ENCODE results near the gene ZFP28. TPM values are rescaled to one million over a fixed set of nuclear protein-coding genes. Genes with fewer than 3 reads are reported as not detected.

The ZFP28 gene
- total RNA-seq: 4.6 and 5.4 TPM in 2 replicates

GRCh38 chr19:56538761-56539263 lies at the start of gene ZFP28:
ZFP28 (plus strand) TSS chr19:56538948; CDS start chr19:56539019, 71 bp downstream.
- no peak for DNase-seq (ENCODE audit: low read depth in 2 of 2)

GRCh38 chr19:56491399-56491798 lies 47.3 kb upstream of the ZFP28 start:
- no peak for DNase-seq (ENCODE audit: low read depth in 2 of 2)

DNA sequence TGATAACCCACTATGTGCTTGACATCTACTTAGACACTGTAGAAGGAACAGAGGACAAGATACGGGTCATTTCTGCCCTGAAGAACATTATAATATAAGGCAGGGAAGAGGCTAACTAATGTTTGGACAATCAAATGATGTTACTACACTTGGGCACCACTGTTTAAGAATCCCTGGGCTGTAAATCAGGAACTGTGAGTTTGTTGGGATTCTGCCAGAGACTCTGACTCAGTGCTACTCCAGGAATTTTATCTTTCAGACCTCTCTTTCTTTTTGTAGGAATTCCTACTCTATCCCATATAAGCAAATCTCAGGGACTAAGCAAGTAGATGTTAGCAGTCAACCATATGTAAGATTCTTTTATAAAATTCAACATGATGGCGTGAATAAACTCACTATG lies 34.2 kb upstream of the ZFP28 start:
- no peak for DNase-seq (ENCODE audit: low read depth in 2 of 2)

- DNase-seq (ENCODE audit: low read depth in 2 of 2): peak; percentile 96 to 99
Observed at GRCh38 chr19:56507446-56508289, 31.1 kb upstream of the ZFP28 start, which contains the start of gene ZNF471. ZNF471 (plus strand) TSS chr19:56507855; CDS start chr19:56511572, 3,717 bp downstream.

DNA sequence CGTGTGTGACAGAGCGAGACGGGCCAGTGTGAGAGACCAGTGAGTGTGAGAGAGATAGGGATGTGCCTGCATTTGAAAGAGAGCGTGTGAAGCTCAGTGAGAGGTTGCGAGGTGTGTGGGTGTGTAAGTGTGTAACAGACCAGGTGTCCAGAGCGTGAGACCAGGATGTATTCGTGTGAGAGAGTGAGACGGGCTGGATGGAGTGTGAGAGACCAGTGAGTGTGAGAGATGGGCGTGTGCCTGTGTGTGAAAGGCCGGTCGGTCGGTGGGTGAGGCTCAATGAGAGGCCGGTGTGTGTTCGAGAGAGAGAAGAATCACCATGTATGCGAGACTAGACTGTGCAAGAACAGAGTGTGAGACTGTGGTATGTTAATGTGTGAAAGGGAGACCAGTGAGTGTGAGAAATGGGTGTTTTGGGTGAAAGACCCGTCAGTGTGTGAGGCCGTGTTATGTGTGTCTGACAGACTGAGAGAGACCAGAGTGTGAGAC lies 30.4 kb upstream of the ZFP28 start:
- DNase-seq (ENCODE audit: low read depth in 2 of 2): no peak

DNA sequence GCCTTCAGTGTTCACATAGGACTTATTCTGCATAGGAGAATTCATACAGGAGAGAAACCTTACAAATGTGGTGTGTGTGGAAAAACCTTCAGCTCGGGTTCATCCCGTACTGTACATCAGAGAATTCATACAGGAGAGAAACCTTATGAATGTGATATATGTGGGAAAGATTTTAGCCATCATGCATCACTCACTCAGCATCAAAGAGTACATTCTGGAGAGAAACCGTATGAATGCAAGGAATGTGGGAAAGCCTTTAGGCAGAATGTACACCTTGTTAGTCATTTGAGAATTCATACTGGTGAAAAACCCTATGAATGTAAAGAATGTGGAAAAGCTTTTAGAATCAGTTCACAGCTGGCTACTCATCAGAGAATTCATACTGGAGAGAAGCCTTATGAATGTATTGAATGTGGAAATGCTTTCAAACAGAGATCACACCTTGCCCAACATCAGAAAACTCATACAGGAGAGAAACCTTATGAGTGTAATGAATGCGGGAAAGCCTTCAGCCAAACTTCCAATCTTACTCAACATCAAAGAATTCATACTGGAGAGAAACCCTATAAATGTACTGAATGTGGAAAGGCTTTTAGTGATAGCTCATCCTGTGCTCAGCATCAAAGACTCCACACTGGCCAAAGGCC lies 13.4 kb upstream of the ZFP28 start:
- DNase-seq (ENCODE audit: low read depth in 2 of 2): no peak

DNA sequence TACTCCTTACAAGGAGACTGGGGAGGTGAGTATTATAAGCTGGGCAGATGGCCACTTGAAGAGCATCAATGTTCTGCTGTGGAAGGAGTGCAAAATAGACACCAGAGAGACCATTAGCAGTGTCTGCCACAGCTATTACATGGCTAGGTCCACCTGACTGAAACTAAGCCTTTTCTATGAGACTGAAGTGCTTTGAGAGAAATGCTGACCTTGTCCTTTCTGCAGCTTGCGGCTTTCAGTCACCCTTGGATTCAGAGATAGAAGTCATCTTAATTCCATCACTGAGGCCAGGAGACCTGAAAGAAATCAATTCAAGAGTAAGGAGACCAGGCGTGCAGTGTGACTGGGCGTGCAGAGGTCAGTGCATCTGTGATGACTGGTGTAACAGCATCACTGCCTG lies 1.3 kb upstream of the ZFP28 start:
- no peak for DNase-seq (ENCODE audit: low read depth in 2 of 2)

- peak; percentile 74 to 92 for DNase-seq (ENCODE audit: low read depth in 2 of 2)
Observed at GRCh38 chr19:56538254-56538760, 441 bp upstream of the ZFP28 start.

DNA sequence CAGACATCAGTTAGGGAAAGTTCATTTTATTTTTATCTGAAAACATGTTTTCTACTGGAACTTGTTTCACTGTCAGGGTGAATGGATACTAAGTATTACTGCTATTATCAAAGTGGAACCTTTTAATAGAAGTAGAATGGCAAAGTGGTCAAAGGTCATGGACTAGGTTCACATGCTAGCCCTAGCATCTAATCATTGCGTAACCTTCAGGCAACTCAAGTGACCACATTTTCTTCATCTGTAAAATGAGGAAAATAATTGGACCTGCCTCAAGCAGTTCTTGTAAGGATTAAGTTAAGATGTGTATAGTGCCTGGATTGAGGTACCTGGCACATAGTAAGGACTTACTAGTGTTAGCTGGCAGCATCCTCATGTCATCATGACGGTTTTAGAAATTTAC lies 5.0 kb downstream of the ZFP28 start:
- DNase-seq (ENCODE audit: low read depth in 2 of 2): no peak

DNA sequence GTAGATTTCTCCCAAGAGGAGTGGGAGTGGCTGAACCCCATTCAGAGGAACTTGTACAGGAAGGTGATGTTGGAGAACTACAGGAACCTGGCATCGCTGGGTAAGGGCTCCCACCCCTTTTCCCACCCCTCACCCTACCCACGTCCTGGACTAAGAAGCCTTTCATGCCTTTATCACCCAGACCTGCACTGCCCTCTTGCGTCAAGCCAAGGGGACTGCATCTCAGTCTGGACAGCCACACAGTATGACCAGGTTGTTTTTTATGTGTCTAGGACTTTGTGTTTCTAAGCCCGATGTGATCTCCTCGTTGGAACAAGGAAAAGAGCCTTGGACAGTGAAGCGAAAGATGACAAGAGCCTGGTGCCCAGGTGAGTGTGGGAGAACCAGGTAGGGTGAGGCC lies 8.8 kb downstream of the ZFP28 start:
- no peak for DNase-seq (ENCODE audit: low read depth in 2 of 2)

DNA sequence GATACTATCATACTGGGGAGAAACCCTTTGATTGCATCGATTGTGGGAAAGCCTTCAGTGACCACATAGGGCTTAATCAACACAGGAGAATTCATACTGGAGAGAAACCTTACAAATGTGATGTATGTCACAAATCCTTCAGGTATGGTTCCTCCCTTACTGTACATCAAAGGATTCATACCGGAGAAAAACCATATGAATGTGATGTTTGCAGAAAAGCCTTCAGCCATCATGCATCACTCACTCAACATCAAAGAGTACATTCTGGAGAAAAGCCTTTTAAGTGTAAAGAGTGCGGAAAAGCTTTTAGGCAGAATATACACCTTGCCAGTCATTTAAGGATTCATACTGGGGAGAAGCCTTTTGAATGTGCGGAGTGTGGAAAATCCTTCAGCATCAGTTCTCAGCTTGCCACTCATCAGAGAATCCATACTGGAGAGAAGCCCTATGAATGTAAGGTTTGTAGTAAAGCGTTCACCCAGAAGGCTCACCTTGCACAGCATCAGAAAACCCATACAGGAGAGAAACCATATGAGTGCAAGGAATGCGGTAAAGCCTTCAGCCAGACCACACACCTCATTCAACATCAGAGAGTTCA lies 15.6 kb downstream of the ZFP28 start:
- DNase-seq (ENCODE audit: low read depth in 2 of 2): no peak

GRCh38 chr19:56562766-56563165 lies 24.0 kb downstream of the ZFP28 start:
- DNase-seq (ENCODE audit: low read depth in 2 of 2): no peak

DNA sequence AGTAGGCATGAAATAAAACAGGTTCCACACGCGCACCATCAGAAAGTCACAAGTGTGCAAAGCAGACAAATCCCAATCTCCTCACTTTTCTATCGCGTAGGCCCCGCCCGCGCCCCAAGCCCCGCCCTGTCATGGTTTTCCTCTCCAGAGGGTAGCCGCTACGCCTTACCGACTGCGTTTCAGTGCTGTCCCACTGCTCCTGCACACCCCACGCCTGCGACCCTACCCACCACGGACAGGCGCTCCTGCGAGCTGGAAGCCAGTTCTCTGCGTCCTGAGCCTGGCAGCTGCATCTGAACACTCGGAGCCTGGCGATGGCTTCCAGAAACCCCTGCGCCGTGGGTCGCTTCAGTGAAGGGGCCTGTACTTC lies 28.1 kb downstream of the ZFP28 start:
- peak in 1 of 2 donors; percentile 49 for DNase-seq (ENCODE audit: low read depth in 2 of 2)

- DNase-seq (ENCODE audit: low read depth in 2 of 2): peak; percentile 82 to 93
Observed at GRCh38 chr19:56567274-56568120, 28.7 kb downstream of the ZFP28 start, which contains the start of gene ZNF470. ZNF470 (plus strand) TSS chr19:56567468; CDS start chr19:56570312, 2,844 bp downstream.

- no peak for DNase-seq (ENCODE audit: low read depth in 2 of 2)
Observed at GRCh38 chr19:56572589-56572988, 33.8 kb downstream of the ZFP28 start.

DNA sequence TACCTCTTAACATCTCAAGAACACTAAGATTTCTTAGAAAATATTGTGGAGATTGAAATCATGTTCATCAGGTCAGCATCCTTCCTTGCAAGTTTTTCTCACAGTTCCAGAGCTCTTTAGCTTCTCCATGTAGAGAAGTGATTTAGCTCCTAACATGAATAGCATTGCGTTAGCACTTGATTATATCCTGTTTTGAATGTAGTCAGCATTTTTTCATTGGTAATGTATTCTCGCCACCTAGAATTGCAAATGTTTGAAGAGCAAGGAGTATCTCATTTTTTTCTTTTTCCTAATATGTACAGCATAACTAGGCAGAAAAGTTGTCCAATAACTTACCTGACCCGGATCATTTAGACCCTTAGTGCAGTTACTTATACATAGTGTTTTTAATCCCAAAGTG lies 35.2 kb downstream of the ZFP28 start:
- DNase-seq (ENCODE audit: low read depth in 2 of 2): no peak

- no peak for DNase-seq (ENCODE audit: low read depth in 2 of 2)
Observed at GRCh38 chr19:56577719-56578602, 39.2 kb downstream of the ZFP28 start.

- DNase-seq (ENCODE audit: low read depth in 2 of 2): no peak
Observed at GRCh38 chr19:56594446-56594782, 55.7 kb downstream of the ZFP28 start.

DNA sequence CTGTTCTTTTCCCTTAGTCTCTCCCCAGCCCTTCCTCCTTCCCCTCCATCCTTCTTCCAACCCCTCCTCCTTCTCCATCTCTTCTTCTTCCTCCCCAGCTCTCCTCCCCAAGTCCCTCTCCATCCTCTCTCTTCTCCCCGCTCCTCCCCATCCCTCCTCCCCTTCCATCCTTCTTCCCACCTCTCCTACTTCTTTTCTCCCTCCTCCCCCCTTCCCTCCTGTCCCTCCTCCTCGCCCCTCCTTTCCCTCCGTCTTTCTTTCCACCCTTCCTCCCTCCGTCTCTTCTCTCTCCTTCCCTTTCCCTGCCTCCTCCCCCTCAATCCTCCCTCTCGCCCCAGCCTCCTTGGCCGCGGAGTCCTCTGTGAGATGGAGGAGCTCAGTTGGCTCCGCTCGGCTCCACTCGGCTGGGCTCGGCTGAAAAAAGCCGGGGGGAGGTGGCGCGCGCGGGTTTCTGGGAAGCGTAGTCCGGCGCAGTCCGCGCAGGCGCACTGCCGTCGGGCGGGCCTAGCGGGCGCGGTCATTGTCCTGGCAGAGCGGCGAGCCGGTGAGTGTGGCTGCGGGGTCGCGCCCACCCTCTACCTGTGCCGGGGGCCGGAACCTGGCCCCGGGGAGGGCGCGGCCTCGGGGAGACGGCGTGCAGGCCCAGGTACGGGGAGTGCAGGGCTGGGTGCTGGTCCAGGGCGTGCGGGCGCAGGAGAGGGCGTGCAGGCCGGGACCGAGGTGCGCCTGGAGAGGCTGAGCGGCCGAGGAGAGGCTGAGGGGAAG lies 56.2 kb downstream of the ZFP28 start, which contains the start of gene ZNF71:
TSS of gene ZNF71 (plus strand) at position 520 of the 765 bp plus-strand sequence. CDS start 6,257 bp downstream, outside the sequence.
- DNase-seq (ENCODE audit: low read depth in 2 of 2): peak; percentile 66 to 89
